ENCODE measurements around the gene FAM210B.

FAM210B gene

DNA sequence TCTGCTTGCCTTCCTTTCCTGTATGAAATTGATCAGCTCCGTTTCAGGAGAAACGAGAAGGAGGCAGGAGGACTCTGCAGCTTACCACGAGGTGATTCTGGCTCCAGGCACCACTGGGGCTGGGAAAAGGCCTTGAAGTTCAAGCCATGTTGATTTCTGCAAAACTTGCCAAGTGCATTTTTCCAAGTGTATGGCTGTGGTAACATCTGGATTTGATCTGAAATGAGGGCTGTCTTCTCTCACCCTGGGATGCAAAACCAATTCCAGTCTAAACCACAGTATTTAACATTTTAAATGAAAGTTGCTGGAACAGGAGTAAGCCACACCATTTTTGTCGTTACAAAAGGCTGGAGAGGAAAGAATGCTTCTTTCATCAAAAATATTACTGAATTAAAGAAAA is 36.1 kb upstream of the FAM210B start:
- no peak overlapping the region for H3K4me2 ChIP-seq (ENCODE audit: low read depth, low read length, poor library complexity, severe bottlenecking)
- TF ChIP-seq EZH2phosphoT487 (conservative IDR thresholded peaks at IDR 0.05; ENCODE audit: low read length), result no peak
- TF ChIP-seq, protein P1, sequence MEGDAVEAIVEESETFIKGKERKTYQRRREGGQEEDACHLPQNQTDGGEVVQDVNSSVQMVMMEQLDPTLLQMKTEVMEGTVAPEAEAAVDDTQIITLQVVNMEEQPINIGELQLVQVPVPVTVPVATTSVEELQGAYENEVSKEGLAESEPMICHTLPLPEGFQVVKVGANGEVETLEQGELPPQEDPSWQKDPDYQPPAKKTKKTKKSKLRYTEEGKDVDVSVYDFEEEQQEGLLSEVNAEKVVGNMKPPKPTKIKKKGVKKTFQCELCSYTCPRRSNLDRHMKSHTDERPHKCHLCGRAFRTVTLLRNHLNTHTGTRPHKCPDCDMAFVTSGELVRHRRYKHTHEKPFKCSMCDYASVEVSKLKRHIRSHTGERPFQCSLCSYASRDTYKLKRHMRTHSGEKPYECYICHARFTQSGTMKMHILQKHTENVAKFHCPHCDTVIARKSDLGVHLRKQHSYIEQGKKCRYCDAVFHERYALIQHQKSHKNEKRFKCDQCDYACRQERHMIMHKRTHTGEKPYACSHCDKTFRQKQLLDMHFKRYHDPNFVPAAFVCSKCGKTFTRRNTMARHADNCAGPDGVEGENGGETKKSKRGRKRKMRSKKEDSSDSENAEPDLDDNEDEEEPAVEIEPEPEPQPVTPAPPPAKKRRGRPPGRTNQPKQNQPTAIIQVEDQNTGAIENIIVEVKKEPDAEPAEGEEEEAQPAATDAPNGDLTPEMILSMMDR (IDR thresholded peaks at IDR 0.05; ENCODE audit: insufficient read depth, low read length, poor library complexity, severe bottlenecking), result no peak
- H3K4me3 ChIP-seq (ENCODE audit: insufficient read depth, low read length, poor library complexity, severe bottlenecking), result no peak overlapping the region
- no peaks in the 10 kb centered on the region for H3K36me3 ChIP-seq (ENCODE audit: low read length)
- H3F3A ChIP-seq (ENCODE audit: insufficient read depth), result no peaks in the 10 kb centered on the region
- H3K27me3 ChIP-seq (ENCODE audit: low read length), result no peaks in the 10 kb centered on the region
- no peak overlapping the region for H3K27ac ChIP-seq (ENCODE audit: low read depth, low read length)
- no peak overlapping the region for H3K9ac ChIP-seq (ENCODE audit: low read length)
- H3K9me3 ChIP-seq (ENCODE audit: insufficient read depth, low read length), result no peaks in the 10 kb centered on the region
- H3K79me2 ChIP-seq (ENCODE audit: insufficient read depth, low read length), result no peaks in the 10 kb centered on the region
- H3K9me2 ChIP-seq (replicated peaks; ENCODE audit: insufficient read depth, low read length), result no peaks in the 10 kb centered on the region
- H2AFZ ChIP-seq (ENCODE audit: low read depth, low read length, severe bottlenecking), result no peak overlapping the region
- no peaks in the 10 kb centered on the region for H4K20me1 ChIP-seq (ENCODE audit: low read depth, low read length)

DNA sequence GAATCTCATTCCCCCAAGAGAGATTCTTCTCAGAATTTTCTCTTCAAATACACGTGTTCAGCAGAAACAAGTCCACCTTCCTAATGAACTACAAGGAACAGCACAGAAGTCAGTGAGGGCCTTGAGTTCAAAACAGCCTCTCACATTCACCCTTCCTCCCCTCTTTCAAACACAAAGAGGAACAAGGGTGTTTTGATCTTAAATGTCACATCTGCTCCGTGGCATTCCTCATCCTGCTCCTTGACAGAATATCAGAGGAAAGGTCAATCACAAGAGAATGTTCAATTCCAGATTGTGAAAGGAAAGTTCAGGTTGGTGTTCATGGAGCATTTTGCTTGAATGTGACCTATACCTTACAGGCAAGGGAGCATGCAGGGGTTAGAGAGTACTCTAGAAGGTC is 35.6 kb upstream of the FAM210B start:
- H3K4me3 ChIP-seq (ENCODE audit: insufficient read depth, low read length, poor library complexity, severe bottlenecking), result no peak overlapping the region
- no peak overlapping the region for H3K9ac ChIP-seq (ENCODE audit: low read length)
- H3K36me3 ChIP-seq (ENCODE audit: low read length), result no peaks in the 10 kb centered on the region
- no peak overlapping the region for H3K27ac ChIP-seq (ENCODE audit: low read depth, low read length)
- H3K27me3 ChIP-seq (ENCODE audit: low read length), result no peaks in the 10 kb centered on the region
- no peaks in the 10 kb centered on the region for H3F3A ChIP-seq (ENCODE audit: insufficient read depth)
- H3K9me3 ChIP-seq (ENCODE audit: insufficient read depth, low read length), result no peaks in the 10 kb centered on the region
- H2AFZ ChIP-seq (ENCODE audit: low read depth, low read length, severe bottlenecking), result no peak overlapping the region
- H3K79me2 ChIP-seq (ENCODE audit: insufficient read depth, low read length), result no peaks in the 10 kb centered on the region
- no peaks in the 10 kb centered on the region for H4K20me1 ChIP-seq (ENCODE audit: low read depth, low read length)
- H3K4me2 ChIP-seq (ENCODE audit: low read depth, low read length, poor library complexity, severe bottlenecking), result no peak overlapping the region
- TF ChIP-seq, protein P1 (IDR thresholded peaks at IDR 0.05; ENCODE audit: insufficient read depth, low read length, poor library complexity, severe bottlenecking), result no peak
- TF ChIP-seq EZH2phosphoT487 (conservative IDR thresholded peaks at IDR 0.05; ENCODE audit: low read length), result no peak
- no peaks in the 10 kb centered on the region for H3K9me2 ChIP-seq (replicated peaks; ENCODE audit: insufficient read depth, low read length)

DNA sequence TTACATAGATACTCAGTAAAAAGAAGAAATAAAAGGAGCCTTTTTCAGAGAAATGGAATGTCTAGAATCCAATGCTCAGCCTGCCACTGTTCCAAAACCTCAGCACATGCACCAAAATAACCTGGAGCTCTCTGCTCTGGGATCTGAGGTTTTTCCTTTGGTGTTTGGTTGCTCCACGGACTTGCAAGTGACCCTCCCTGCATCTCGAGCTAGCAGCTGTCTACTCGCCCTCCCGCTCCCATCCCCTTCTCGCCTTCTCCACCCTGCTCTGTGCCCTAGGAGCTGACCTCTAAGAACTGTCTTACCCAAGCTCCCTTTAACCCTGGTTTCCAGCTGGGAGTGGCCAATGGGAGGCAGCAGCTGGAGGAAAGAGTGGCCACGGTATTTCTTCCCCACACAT is 35.1 kb upstream of the FAM210B start:
- H3K9me3 ChIP-seq (ENCODE audit: insufficient read depth, low read length), result no peaks in the 10 kb centered on the region
- TF ChIP-seq, protein P1 (IDR thresholded peaks at IDR 0.05; ENCODE audit: insufficient read depth, low read length, poor library complexity, severe bottlenecking), result no peak
- no peak for TF ChIP-seq EZH2phosphoT487 (conservative IDR thresholded peaks at IDR 0.05; ENCODE audit: low read length)
- no peaks in the 10 kb centered on the region for H3K79me2 ChIP-seq (ENCODE audit: insufficient read depth, low read length)
- no peak overlapping the region for H3K4me3 ChIP-seq (ENCODE audit: insufficient read depth, low read length, poor library complexity, severe bottlenecking)
- H3K27ac ChIP-seq (ENCODE audit: low read depth, low read length), result no peak overlapping the region
- H3K36me3 ChIP-seq (ENCODE audit: low read length), result no peaks in the 10 kb centered on the region
- H3K9ac ChIP-seq (ENCODE audit: low read length), result no peak overlapping the region
- H3K9me2 ChIP-seq (replicated peaks; ENCODE audit: insufficient read depth, low read length), result no peaks in the 10 kb centered on the region
- no peak overlapping the region for H3K4me2 ChIP-seq (ENCODE audit: low read depth, low read length, poor library complexity, severe bottlenecking)
- no peak overlapping the region for H2AFZ ChIP-seq (ENCODE audit: low read depth, low read length, severe bottlenecking)
- H3F3A ChIP-seq (ENCODE audit: insufficient read depth), result no peaks in the 10 kb centered on the region
- H4K20me1 ChIP-seq (ENCODE audit: low read depth, low read length), result no peaks in the 10 kb centered on the region
- H3K27me3 ChIP-seq (ENCODE audit: low read length), result no peaks in the 10 kb centered on the region
